RPMI8226 (cell line): ENCODE data around the gene ENTHD1.
"Not testable (repeated sequence)": the region's sequence is repeated elsewhere in the genome, so short reads cannot be mapped to it uniquely, and the experiment has no call there.

ENCODE experiments used
- DNase-seq: peaks from one replicate; pipeline ENCODE4 v3.0.0-alpha.2; 2015

Gene ENTHD1

DNA sequence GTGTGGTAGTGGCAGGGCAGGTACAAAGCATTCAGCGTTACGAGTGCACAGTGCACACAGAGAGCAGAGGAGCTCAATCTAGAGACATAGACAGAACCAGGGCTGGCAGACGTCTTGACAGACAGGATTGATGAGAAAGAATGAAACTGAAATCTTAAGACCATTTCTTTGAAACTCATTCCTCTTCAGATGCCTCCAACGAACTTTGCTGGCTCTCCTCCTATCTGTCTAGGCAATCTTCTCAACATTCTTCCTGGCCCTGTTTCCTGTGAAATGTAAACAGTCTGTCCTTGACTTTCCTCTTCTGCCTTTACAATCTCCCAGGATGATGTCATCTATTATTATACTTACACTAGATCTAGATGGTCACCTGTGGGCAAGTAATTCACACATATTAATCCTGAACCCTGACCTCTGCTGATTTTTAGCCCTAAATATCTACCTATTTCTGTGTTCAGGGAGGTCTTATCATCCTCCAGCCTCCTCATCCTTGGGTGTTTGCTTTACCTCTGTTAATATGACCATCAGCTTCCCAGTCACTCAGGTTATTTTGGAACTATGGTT, 119.5 kb downstream of the ENTHD1 start:
- no peak for DNase-seq

- no peak for DNase-seq
Observed at GRCh38 chr22:39773503-39773902, 120.1 kb downstream of the ENTHD1 start.

- no peak for DNase-seq
Observed at GRCh38 chr22:39771486-39771885, 122.1 kb downstream of the ENTHD1 start.

GRCh38 chr22:39765661-39766060, 127.9 kb downstream of the ENTHD1 start:
- no peak for DNase-seq

DNA sequence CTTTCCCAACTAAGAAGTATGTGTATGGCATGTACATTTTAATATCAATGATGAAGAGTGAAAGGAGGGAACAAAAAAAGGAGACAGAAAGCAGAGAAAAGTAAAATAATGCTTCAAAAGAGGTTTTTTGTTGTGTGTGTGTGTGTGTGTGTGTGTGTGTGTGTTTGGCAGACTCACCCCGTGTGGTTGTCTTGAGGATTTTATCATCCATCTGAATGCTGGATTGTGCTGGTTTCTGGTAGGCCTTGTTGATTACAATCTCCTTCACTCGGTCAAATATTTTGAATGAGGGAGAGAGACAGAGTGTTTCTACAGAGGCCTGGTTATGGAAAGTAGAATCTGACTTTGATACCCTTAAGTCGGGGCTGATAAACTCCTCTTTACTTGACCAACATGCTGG, 128.5 kb downstream of the ENTHD1 start:
- no peak for DNase-seq

DNA sequence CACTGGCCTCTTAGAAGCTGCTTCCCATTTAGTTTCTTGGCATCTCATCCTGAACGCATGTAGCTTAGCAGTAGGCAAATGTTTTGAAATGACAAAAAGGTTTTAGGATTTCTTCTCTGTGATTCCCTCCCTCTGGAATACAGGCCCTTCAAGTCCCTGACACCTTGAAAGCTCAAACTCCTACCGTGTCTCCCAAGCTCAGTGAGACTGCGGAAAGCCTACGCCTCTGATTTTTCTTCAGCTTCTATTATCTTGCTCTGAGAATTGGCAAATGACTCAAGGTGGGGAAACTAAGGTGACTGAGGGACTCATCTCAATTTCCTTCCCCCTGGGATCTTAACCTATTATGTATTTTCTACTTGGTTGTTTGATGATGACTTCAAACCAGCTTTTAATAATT, 130.3 kb downstream of the ENTHD1 start:
- DNase-seq = no peak

- DNase-seq = no peak
Observed at GRCh38 chr22:39750759-39751158, 142.8 kb downstream of the ENTHD1 start.

DNA sequence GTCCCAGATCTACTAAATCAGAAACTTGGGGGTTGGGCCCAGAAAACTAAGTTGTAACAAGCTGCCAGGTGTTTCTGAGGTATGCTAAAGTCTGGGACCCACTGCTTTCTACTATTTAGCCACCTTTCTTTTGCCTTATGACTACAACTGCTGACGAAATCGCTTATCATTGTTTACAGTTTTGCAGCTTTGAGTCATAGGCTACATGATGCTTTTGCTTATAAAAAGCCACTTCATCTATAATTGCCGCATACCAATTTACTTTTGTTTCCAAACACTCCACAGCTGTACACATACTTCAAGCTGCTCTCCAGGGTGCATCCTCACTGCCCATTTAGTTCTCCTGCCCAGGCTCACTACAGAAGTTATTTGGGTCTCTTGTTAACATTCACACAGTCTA, 144.7 kb downstream of the ENTHD1 start:
- no peak for DNase-seq

GRCh38 chr22:39746600-39747262, 146.8 kb downstream of the ENTHD1 start:
- DNase-seq = no peak

DNA sequence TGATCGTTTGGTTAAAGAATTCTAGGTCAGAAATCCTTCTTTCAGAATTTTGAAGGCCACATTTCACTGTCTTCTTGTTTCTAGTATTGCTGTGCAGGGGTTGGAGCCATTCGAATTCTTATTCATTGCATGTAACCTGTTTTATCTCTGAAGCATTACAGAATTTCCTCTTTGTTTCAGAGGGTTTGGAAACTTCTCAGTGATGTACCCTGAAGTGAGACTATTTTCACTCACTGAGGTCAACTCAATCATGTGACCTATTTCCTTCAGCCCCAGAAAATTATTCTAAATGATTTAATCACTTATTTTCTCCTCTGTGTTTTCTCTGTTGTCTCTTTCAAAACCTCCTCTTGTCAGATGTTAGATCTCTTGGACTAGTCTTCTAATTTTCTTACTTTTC, 147.8 kb downstream of the ENTHD1 start:
- no peak for DNase-seq

DNA sequence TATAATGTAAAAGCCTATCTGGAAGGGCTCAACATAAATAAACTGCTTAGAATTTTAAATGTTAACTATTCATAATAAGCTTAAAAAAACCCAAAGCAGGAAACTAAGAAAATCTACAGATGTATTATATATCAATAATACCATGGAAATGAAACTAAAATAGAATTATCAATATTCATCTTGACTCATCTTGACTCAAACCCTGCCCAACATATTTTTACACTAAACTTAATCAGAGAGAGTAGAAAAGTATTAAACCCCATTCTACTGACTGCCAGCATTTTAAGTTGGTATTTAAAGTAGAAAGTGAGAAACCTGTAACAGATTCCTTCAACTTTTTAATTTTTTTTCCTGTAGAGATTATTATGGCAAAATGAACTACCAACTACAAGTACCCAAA, 149.2 kb downstream of the ENTHD1 start:
- no peak for DNase-seq

- DNase-seq = no peak
Observed at GRCh38 chr22:39743935-39744334, 149.6 kb downstream of the ENTHD1 start.

GRCh38 chr22:39739338-39740027, 154.1 kb downstream of the ENTHD1 start:
- DNase-seq = no peak

DNA sequence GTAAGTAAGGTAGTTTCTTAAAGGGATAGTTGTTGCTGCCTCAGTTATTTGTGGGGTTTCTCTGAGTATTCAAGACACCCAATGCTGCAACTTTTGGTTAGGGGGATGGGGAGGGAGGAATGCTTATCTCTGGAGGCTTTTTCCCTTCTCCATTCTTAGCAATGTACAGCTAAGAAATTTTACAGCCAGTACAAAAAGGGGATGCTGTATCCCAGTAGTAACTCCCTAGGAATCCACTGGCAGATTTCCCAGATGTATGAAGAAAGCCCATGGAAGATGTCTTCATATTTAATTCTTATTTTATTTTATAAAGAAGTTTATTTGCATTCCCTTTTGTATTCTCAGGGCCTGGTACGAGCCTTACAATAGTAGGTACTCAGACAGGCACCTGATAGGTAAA, 154.8 kb downstream of the ENTHD1 start:
- DNase-seq = no peak

GRCh38 chr22:39735776-39736175, 157.8 kb downstream of the ENTHD1 start:
- no peak for DNase-seq

GRCh38 chr22:39734866-39735265, 158.7 kb downstream of the ENTHD1 start:
- no peak for DNase-seq

- DNase-seq = not testable (repeated sequence)
Observed at GRCh38 chr22:39734046-39734445, 159.5 kb downstream of the ENTHD1 start.

GRCh38 chr22:39733191-39733590, 160.4 kb downstream of the ENTHD1 start:
- DNase-seq = no peak

- DNase-seq = no peak
Observed at GRCh38 chr22:39732625-39733024, 160.9 kb downstream of the ENTHD1 start.

DNA sequence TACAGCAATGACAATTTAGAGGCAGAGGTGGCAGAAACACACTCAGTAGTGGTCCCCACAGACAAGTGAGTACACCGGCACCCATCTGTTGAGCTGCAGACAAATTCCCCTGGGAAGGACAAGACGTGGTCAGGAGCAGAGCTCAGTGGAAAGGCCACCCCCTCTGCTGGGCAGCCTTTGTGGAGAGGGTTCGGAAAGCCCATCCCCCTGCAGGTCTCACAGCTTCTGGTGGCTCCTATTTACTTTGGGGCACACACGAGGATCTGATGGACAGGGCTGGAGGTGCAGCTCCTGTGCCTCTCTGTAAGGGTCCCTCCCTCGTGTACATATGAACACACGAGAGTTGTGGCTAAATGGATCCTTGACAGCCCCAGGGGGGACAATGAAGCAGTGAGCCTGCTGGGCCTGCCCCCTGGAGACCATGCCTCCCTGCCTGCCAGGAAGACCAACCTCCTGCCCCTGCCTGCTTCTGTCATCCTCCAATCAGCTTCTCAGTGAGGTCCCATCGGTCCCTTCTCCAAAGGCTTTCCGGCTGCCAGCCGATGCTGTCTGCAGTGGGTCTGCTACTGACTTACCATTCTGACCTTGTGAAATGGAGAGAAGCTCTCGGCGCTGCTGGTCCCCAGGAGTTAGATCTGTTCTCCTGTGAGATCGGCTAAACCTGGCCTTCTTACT, 161.5 kb downstream of the ENTHD1 start:
- DNase-seq = no peak

DNA sequence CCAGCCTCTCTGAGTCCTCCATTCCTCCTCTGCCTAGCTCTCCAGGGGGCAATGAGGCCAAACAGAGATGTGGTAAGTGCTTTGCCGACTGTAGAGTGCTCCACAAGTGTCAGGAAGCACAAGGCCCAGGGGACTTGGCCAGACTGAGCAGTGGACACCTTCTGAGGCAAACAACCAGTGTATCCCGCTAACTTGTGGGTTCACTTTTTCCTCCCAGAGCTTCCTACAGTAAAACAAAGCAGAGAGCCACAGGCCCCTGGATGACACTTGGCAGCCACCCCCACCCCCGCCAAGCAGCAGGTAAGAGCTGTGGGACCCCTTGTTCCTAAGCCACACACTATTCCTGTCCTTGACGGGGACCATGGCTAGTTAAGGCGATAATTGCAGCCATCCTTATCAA, 162.1 kb downstream of the ENTHD1 start:
- DNase-seq = no peak

- no peak for DNase-seq
Observed at GRCh38 chr22:39729141-39729934, 164.2 kb downstream of the ENTHD1 start.

GRCh38 chr22:39728236-39728860, 165.2 kb downstream of the ENTHD1 start:
- no peak for DNase-seq
